Measurements from ENCODE around the gene ARL15. TPM values are rescaled to one million over a fixed set of nuclear protein-coding genes. Genes with fewer than 3 reads are reported as not detected.

ARL15 gene
- total and polyA plus RNA-seq, 2 of the 4 experiments (the other 2 are of a cell fraction): 7.3 to 19.2 TPM

DNA sequence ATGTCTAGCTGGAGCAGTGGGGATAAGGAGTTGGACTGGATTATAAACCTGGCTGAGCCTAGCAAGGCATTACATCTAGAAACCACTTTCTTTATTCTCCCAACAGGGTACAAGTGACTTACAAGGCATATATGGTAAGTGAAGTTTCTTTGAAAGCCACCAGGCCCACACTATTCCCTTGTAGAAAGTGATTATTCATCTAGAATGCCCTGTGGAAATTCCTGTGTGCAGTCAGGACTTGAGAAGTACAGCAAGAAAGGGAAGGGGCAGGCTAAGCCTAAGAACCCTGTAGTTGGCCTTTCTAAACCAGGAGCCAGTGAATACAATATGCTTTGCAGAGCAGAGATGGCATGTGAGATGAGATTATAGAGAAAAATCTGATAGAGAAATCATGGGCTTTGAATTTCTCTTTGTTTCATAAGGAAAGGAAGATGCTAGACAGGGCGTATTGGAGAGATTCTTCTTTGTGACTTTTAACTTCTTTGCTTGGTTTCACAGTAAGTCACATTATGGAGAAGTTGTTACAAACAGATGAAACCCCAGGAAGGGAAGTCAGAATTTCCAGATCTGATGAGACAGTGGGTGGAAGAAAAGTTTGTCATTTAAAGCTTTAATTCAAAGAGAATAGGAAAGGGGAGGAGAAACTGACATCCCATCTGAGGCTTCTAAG, 428.2 kb downstream of the ARL15 start:
- Histone ChIP-seq H3K9me1 (ENCODE audit: insufficient read depth, low read length) (peaks cover 3% of the 10 kb centered on the region; the same call in 1 of the 2 replicates), H3K4me3 (ENCODE audit: insufficient read depth, low read depth, low read length) (no peak overlapping the region), H3K79me1 (ENCODE audit: low read depth in 1 of 2, low read length in 2 of 2) (no peaks in the 10 kb centered on the region), H2AFZ (replicated peaks; ENCODE audit: low read length, poor library complexity) (no peak overlapping the region), H4K91ac (ENCODE audit: insufficient read depth, low read depth, low read length) (no peak overlapping the region), H2BK20ac (ENCODE audit: low read depth, low read length) (no peak overlapping the region), H2AK9ac (replicated peaks; ENCODE audit: low read depth, low read length, poor library complexity) (no peak overlapping the region), H4K20me1 (ENCODE audit: insufficient read depth, low read length) (no peaks in the 10 kb centered on the region), H3K9me3 (ENCODE audit: control insufficient read depth, insufficient read depth, low read length) (no peaks in the 10 kb centered on the region), H3K4me2 (ENCODE audit: low read depth, low read length) (no peak overlapping the region), H4K5ac (ENCODE audit: low read depth, low read length) (peak overlapping the region; percentile 33; the same call in 1 of the 2 replicates), H4K8ac (ENCODE audit: low read depth in 2 of 2, low read length in 2 of 2) (no peak overlapping the region), H3K27me3 (ENCODE audit: control insufficient read depth, insufficient read depth, low read length) (no peaks in the 10 kb centered on the region), H3K18ac (ENCODE audit: low read depth, low read length) (peak overlapping the region; percentile 60), H3K36me3 (ENCODE audit: control insufficient read depth, insufficient read depth, low read length) (no peaks in the 10 kb centered on the region), H3K4ac (ENCODE audit: low read depth, low read length) (no peak overlapping the region), H2BK5ac (ENCODE audit: low read depth, low read length, poor library complexity, severe bottlenecking) (no peak overlapping the region), H3K4me1 (ENCODE audit: control insufficient read depth, insufficient read depth, low read length) (peaks cover 7% of the 10 kb centered on the region), H3K14ac (replicated peaks; ENCODE audit: low read depth, low read length) (no peak overlapping the region), H2BK120ac (ENCODE audit: low read depth, low read length) (no peak overlapping the region), H2AK5ac (ENCODE audit: low read depth, low read length) (no peak overlapping the region), H3K56ac (ENCODE audit: extremely low read depth, insufficient read depth, low read length) (no peak overlapping the region), H3K27ac (ENCODE audit: insufficient read depth, low read length) (no peak overlapping the region), H3K9ac (ENCODE audit: low read depth, low read length) (no peak overlapping the region), H3K23ac (ENCODE audit: low read depth, low read length) (no peak overlapping the region), H2BK15ac (ENCODE audit: low read depth, low read length) (no peak overlapping the region)
- ChIA-PET POLR2A (ENCODE audit: unreplicated experiment) (no interaction called here), CTCF (no interaction called here)
- intact Hi-C loops (cut with micrococcal nuclease) (no loop called here), in situ Hi-C loops (cut with MboI; ENCODE audit: low sequenced_read_pairs) (no loop called here), dilution Hi-C loops (cut with HindIII; ENCODE audit: low sequenced_read_pairs, unreplicated experiment) (no loop called here)
- no TSS peak for BruUV-seq (replicated peaks)
- DNase-seq (no peak), ATAC-seq (ENCODE audit: low read depth) (no peak; the same call in 1 of the 2 replicates)
- 88% methylated on average over 1 of the region's 1 CpG; no CpG with 5 or more reads in 1 of the 2 experiments for WGBS, 2 experiments (ENCODE audit: extremely low coverage in 2 of 2, insufficient read length in 1 of 2)
- TF ChIP-seq, protein P1, sequence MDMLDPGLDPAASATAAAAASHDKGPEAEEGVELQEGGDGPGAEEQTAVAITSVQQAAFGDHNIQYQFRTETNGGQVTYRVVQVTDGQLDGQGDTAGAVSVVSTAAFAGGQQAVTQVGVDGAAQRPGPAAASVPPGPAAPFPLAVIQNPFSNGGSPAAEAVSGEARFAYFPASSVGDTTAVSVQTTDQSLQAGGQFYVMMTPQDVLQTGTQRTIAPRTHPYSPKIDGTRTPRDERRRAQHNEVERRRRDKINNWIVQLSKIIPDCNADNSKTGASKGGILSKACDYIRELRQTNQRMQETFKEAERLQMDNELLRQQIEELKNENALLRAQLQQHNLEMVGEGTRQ (IDR thresholded peaks at IDR 0.05; ENCODE audit: low read depth, low read length): no peak
